ENCODE results near the gene MMP24.

Gene MMP24

DNA sequence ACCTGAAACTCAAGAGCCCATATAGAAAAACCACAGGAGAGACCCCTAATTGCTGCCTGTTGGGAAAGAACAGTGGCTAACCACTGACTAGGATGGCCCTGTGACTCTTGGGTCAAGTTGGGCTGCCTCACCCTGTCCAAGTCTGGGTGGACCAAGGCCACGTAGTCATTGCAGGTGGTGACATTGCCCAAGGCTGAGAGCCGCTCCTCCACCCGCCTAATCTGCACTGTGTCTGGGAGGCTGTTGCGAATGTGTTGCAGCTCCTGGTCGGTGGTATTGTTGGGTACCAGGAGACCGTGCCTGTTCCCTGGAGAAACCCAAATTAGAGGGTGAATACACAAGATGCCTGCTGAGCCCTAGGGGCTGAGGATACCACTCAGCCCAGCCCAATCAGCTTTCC lies 54.0 kb downstream of the MMP24 start:
- DNase-seq, result no peak

DNA sequence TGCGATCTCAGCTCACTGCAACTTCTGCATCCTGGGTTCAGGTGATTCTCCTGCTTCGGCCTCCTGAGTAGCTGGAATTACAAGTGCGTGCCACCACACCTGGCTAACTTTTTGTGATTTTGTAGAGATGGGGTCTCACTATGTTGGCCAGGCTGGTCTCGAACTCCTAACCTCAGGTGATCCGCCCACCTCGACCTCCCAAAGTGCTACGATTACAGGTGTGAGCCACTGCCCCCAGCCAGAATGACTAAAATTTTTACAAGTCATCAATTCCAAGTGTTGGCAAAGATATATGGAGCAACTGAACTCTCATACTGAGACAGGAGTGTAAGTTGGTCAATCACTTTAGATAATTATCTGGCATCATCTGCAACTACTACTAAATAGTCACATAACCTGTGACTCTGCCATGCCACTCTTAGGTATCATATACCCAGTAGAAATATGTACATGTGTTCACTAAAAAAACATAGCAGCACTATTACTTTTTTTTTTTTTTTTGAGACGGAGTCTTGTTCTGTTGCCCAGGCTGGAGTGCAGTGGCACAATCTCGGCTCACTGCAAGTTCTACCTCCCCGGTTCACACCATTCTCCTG lies 55.1 kb downstream of the MMP24 start:
- no peak for DNase-seq

GRCh38 chr20:35283441-35284266 lies 57.2 kb downstream of the MMP24 start:
- no peak for DNase-seq

DNA sequence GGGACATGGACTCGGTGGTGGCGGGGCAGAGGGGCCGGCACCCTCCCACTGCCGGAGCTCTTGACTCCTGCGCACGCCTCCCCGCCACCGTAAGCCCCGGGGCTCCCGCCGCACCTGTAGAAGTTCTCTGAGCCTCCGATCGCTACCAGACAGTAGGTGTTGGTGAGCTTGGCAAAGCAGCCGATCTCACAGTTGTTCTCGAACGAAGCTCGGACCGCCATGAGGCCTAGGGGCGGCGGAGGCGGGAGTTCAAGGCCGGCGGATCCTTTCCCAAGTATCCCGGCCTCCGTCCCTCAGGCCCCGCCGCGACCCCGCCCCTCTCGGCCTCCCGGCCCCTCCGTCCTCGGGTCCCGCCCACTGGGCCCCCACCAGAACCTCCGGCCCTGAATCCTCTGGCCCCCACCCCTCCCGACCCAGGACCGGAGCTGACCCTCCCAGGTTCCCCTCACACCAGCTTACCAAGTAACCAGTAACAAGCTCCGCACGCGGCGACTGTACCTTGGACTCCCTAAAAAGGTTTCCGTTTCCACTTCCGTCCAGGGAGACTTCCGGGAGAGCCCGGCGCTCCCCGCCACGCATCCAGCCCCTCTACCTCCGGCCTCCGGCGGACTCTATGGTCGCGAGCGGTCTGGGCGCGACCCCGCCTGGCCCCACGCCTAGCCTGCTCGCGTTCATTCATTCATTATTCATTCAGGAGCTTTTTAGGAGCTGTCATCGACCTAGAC lies 57.9 kb downstream of the MMP24 start, which contains the start of gene EIF6:
Gene EIF6 (minus strand): TSS at position 506 of the 725 bp plus-strand sequence. CDS start 285 bp downstream, at position 221.
- DNase-seq, result peak; percentile 93

DNA sequence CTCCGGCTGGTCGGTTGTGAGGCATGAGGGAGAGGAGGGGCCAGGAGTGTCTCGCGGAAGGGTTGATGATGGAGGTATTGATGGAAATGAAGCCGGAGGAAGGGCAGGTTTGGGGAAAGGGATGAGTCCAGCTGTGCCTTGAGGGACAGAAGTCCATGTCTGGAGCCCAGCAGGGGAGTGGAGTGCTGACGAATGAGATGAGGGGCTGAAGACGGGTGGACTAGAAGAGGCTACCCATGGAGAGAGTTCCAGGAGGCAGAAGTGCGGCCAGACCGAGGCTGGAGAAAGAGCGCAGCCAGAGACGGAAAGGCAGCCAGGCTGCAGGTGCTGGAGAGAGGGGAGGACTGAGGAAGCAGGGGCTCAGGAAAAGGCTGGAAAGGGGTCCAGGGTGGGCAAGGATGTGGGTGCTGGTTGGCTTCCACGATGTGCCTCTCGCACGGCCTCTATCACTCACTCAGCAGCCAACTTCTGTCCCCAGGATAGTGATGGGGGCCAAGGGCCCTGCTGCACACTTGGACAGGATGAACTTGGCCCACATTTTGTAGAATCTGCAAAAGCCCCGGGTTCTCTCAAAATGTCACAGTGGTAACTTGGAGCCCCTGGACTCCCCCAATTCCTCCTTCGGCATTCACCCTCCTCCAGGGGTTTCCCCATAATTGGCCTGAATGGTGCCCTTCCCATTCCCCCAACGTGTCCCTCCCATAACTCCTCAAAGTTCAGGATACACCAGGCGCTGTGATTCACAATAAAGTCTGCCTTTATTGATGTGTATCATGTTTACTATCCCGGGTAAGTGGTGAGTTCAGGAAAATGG lies 58.7 kb downstream of the MMP24 start:
- DNase-seq, result no peak

DNA sequence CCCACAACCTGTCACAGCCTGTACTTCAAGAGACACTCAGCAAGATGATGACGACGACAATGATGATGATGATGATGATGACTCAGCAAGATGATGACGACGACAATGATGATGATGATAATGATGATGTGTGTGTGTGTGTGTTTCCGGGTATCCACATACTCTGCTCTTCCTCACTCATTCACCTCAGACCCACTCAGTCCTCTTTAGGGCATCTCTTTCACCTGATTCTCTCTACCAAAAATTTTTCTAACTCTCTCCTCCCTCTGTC lies 59.3 kb downstream of the MMP24 start:
- DNase-seq, result no peak

GRCh38 chr20:35286077-35286898 lies 59.8 kb downstream of the MMP24 start:
- no peak for DNase-seq

DNA sequence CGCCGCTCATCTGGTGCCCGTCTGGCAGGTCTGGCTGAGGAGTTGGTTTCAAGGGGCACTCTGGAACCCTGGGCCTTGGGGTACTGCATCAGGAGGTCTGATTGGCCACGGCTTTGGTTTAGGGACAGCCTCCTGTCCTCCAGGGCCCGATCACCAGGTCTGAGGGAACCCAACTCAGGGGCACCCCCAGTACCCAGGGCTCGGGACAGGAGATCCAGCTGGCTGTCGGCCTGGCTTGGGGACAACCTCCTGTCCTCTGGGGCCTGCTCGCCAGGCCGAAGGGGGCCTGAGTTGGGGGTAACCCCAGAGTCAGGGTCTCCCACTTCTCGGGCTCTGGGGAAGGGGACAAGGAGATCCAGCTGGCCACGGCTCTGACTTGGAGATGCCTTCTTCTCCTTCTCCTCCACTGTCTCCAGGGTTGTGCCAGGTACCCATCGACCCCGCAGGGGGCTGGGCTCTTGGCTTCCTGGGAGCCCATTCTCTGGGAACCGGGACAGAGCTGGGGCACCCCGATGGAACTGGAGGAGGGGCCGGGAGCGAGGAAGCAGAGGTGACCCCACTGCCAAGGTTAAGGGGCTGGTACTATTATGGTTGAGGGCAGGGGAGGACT lies 60.5 kb downstream of the MMP24 start:
- DNase-seq, result no peak

GRCh38 chr20:35287509-35288324 lies 61.2 kb downstream of the MMP24 start:
- DNase-seq, result no peak

DNA sequence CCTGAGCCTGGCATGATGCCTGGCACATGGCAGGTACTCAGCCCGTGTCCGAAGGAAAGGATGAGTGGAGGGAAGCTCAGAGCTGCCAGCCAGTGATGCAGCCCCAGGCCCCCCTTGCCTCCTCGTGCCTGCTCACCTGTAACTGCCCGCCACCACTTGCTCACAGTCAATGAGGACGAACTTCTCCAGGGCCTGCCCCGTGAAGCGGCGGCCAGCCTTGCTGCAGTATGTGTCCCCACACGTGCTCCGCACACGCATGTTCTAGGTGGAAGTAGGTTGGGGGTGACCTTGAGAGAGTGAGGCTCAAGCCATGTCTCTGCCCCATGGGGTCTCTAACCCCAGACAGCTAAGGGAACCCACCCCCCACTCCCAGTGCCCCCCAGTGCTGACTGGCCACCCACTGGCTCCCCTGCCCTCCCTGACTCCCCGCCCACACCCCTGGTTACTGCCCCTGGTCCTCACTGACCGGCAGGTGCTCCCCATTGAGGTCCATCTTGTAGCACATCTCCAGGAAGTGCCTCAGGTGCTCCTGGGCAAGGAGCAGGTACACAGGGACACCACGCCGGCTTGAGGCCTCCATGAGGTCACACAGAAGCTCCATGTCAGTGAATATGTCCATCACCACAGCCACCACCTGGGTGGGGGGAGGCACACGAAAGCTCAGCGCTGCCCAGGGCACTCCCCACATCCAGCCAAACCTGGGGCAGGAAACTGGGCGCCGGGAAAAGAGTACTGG lies 62.0 kb downstream of the MMP24 start:
- DNase-seq, result no peak

GRCh38 chr20:35290186-35290886 lies 63.8 kb downstream of the MMP24 start:
- no peak for DNase-seq

DNA sequence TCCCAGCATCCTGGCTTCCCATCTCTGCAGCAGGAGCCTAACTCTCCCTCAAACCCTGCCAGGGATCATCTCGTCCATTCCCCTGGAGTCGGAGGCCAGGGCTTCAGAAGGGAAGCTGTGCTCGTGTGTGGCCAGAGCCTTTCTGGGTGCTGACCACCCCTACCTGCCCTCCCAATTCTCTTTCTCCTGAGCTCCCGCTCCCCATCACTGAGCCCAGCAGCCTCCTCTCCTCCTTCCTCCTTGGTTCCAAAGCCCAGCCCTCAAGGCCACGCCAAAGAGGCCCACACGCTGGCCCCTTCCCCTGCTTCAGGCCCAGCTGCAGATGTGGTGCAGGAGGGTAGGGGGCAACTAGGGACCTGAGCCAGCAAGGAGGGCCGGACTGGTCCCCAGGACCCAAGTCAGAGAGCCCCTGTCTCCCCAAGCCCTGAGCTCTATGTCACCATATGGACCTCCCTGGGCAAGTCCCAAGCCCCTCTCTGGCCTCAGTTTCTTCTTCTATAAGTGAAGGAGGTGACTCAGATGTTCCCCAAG lies 64.5 kb downstream of the MMP24 start:
- no peak for DNase-seq

DNA sequence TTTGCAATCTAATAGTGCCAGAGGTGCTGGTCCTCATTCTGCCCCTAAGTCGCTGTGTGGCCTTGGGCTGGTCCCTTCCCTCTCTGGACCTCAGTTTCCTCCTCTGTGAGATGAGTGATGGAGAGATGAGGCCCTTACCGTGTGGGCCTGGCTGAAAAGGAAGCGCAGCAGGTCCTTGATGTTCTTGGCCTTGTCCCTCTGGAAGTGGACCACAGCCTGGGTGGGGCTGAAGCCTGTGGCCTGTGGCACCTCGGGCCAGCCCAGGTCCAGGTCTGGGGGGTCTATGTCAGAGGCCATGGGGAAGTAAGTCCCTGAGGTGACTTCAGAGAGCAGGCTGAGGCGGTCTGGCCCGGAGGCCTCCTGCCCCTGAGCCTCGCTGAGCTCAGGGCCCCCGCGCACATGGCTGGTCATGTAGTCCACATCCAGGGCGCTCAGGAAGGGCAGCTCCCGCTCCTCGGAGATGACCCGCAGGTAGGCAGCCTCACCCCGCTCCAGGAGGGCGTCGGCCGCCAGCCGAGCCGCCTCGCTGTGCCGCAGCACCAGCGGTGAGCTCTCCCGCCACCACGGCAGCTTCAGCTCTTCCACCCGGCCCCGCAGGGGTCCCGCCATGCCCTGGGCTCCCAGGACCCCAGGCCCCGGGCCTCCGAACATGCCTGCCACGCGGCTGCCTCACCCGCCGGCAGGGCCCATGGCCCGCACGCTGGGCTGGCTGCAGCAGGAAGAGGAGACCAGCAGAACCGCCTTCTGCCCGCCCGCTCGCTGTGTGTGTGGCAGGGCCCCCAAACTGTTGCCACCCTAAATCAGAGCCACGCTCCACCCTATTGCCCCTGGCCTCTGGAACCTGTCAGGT lies 65.4 kb downstream of the MMP24 start, which contains the start of gene FAM83C:
Gene FAM83C (minus strand): TSS at position 772 of the 850 bp plus-strand sequence. CDS start 121 bp downstream, at position 651.
- DNase-seq, result no peak

- no peak for DNase-seq
Measured at GRCh38 chr20:35292504-35293285, 66.2 kb downstream of the MMP24 start.

GRCh38 chr20:35293303-35294292 lies 67.1 kb downstream of the MMP24 start:
- DNase-seq, result no peak

DNA sequence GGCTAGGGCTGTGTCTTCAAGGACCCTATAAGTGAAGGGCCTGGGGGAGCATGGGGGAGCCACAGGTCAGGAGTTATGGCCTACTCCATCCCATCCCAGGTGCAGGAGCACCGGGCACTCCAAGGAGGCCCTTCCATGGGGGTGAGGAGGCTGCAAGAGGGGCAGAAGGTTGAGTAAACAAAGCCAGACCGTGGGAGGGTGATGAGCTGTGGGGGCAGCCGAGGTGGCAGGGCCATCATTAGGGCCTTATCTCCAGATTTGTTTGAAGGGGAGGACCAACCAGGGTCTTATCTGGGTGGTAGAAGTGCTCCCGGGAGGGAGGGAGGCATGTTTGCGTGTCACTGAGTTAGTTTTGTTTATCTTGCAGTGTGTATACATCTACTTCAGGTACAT lies 67.8 kb downstream of the MMP24 start:
- DNase-seq, result no peak

Data from right hindlimb (tissue), 1 donor.